HG03439 (cell line): ENCODE measurements around the gene DNAJC11.

Experiments
- ATAC-seq: cut with Tn5 transposase; IDR thresholded peaks from one replicate; pipeline ENCODE4 v1.9.1; 2021; ENCODE audit warnings: mild to moderate bottlenecking, moderate library complexity; ENCODE audit not compliant: unreplicated experiment

Gene DNAJC11

GRCh38 chr1:6587261-6588005 is 114.2 kb downstream of the DNAJC11 start:
- no peak for ATAC-seq

GRCh38 chr1:6586404-6586816 is 115.2 kb downstream of the DNAJC11 start:
- ATAC-seq = no peak

- no peak for ATAC-seq
These were observed 115.8 kb downstream of the DNAJC11 start for GRCh38 chr1:6585841-6586240.

GRCh38 chr1:6585081-6585722 is 116.4 kb downstream of the DNAJC11 start:
- ATAC-seq = no peak
